NCI-H2029 (cell line): ENCODE data around the gene ANXA2R.
A peak's percentile ranks its signal among the peaks of the same experiment; 100 is the strongest.
"Not testable (repeated sequence)": the region's sequence is repeated elsewhere in the genome, so short reads cannot be mapped to it uniquely, and the experiment has no call there.

ENCODE experiments used
- DNase-seq: peaks from one replicate; lab custom pipeline; 2025; lab: John Stamatoyannopoulos, UW

ANXA2R gene

GRCh38 chr5:43040287-43041098, at the start of gene ANXA2R:
ANXA2R (minus strand) TSS chr5:43040319; CDS start chr5:43040046, 273 bp downstream.
- peak; percentile 97 for DNase-seq

DNA sequence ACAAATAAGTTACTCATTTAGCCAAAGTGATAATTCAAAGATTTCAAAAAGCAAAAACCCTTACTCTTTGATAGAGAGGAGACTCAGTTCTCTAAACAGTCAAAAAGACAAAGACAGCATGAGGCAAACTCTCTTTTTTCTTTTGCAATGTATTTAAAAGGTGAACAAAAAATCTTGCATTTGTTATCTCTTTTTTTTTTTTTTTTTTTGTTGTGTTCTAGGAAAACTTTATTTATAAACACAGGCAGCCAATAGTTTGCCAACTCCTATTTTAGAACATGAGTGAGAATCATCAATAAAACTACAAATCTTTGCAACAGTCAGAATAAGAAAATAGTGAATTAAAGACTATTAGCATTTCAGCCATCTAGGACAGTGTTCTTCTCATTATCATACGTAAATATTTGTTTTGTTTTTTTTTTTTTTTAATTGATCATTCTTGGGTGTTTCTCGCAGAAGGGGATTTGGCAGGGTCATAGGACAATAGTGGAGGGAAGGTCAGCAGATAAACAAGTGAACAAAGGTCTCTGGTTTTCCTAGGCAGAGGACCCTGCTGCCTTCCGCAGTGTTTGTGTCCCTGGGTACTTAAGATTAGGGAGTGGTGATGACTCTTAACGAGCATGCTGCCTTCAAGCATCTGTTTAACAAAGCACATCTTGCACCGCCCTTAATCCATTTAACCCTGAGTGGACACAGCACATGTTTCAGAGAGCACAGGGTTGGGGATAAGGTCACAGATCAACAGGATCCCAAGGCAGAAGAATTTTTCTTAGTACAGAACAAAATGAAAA, 46.2 kb upstream of the ANXA2R start:
- not testable (repeated sequence) for DNase-seq

DNA sequence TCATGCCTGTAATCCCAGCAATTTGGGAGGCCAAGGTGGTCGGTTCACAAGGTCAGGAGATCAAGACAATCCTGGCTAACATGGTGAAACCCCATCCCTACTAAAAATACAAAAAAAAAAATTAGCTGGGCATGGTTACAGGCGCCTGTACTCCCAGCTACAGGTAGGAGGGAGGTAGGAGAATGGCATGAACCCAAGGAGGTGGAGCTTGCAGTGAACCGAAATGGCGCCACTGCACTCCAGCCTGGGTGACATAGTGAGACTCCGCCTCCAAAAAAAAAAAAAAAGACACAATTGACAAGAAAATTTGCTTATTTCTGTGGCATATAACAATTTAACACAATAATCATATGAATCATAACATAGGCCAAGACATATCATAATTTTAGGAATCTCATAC, 45.3 kb upstream of the ANXA2R start:
- DNase-seq = no peak

DNA sequence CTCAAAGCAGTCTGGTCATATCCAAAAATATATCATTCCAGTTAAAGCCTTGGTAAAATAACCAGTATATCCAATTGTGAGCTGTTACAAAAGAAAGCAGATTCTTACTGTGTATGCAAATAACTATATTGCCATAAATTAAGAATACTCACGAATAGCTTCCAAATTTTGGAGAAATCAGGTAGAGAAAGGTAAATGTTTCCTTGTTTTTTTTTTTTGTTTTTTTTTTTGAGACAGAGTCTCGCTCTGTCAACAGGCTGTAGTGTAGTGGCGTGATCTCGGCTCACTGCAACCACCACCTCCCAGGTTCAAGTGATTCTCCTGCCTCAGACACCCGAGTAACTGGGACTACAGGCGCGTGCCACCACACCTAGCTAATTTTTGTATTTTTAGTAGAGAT, 44.3 kb upstream of the ANXA2R start:
- not testable (repeated sequence) for DNase-seq

GRCh38 chr5:43081345-43081744, 41.2 kb upstream of the ANXA2R start:
- DNase-seq = not testable (repeated sequence)

- no peak for DNase-seq
Measured at GRCh38 chr5:43078956-43079355, 38.8 kb upstream of the ANXA2R start.

DNA sequence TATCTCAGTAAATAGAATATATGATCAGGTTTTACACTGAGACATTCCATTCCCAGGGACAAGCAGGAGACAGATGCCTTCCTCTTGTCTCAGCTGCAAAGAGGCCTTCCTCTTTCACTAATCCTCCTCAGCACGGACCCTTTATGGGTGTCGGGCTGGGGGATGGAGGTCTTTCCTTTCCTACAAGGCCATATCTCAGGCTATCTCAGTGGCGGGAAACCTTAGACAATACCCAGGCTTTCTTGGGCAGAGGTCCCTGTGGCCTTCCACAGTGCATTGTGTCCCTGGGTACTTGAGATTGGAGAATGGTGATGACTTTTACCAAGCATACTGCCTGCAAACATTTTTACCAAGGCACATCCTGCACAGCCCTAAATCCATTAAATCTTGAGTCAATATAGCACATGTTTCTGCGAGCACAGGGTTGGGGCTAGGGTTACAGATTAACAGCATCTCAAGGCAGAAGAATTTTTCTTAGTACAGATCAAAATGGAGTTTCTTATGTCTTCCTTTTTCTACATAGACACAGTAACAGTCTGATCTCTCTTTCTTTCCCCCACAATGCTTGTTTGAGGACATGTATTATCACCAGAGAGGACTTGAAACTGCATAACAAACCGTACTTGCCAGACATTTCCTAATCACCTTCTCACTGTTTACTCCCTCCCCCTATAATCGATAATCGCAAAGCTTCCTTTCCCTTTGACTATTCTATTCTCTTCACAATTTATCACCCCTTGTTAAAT, 37.5 kb upstream of the ANXA2R start:
- DNase-seq = not testable (repeated sequence)

DNA sequence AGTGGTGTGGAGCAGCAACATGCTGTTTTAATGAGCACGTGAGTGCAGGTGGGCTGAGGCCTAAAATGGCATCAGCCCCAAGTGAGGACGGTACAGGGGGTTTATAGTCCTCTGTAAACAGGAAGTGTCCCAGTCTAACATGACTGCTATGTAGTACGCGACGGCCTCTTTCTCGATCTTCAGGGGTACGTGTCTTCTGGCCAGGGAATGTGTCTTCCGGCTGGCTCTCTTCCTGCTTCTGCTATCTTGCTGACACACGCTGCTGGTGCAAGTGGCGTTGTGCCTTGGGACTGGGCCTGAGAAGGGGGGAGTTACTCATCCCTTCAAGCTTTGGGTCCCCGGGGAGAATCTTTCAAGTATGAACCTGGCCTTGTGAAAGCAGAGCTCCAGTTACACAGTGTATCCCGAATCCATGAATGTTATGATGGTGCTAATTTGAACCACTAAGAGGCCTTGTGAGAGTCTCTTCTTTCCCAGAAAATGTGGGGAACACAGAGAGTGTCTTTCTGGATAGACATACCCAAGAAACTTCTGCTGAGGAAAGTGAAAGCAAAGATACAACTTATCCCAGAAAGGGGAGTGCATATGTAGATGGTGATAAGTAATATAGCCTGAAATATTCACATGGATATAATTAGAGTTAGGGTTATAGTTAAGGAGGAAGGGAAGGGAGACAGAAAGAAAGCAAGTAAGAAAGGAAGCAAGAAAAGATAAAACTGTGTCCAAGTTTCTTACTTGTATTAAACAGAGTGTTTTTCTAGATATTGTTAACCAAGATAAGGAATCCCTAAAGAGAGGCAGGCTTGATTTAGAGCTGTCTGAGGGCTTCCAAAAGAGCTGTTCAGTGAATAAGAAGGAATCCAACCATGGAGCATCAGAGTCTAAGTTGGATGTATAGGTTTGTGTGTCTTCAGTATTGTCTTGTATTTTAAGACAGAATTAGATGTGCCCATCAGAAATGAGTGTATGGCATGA, 35.5 kb upstream of the ANXA2R start:
- no peak for DNase-seq

DNA sequence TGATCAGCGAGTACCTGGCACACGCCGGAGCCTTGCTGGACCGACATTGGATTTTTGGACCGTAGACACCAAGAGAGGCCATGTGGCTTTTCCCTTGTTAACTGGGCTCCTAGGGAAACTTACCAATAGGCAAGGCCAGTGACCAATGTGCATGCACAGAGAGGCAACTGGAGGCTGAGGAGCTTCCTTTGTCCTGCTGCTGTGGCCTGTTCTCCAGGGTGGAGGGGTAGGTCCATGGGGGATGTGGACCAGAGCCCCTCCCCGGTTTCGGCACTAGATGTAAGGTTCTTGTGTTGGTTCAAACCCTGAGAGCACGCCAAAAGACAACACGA, 34.8 kb upstream of the ANXA2R start:
- DNase-seq = no peak

- peak; percentile 38 for DNase-seq
Measured at GRCh38 chr5:43073597-43074546, 33.8 kb upstream of the ANXA2R start.

DNA sequence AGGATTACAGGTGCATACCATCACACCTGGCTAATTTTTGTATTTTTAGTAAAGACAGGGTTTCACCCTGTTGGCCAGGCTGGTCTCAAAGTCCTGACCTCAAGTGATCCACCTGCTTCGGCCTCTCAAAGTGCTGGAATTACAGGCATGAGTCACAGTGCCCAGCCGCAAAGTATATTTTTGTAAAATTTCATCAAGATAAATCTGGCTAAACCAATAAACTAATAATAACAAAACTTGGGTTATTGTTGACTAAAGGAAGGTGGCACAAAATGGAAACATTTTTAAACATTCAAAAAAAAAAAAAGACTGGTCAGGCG, 29.2 kb upstream of the ANXA2R start:
- DNase-seq = not testable (repeated sequence)

GRCh38 chr5:43068037-43068436, 27.9 kb upstream of the ANXA2R start:
- no peak for DNase-seq

- peak; percentile 82 for DNase-seq
Measured at GRCh38 chr5:43066799-43067741, 27.0 kb upstream of the ANXA2R start.

GRCh38 chr5:43065948-43066798, 26.1 kb upstream of the ANXA2R start:
- peak; percentile 47 for DNase-seq

GRCh38 chr5:43065387-43065947, 25.3 kb upstream of the ANXA2R start:
- peak; percentile 47 for DNase-seq

DNA sequence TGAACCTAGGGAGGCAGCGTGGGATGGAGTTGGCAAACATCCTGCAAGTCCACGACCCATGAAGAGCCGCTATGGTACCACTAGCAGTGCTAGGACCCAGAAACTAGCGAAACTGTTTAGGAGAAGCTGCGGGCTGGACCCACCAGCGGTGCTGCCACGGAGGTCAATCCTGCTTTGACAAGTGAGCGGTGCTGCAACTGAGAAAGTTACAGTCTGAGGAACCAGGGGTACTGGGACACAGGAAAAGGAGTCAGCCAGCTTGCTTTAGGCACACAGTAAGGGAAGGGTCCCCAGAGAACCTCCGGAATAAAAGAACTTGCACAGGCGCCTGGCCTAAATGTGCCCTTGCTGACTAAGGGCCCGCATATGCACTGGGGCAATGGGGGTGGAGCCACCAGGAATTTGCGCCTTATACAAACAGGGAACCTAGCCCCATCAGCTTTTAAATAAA, 23.6 kb upstream of the ANXA2R start:
- DNase-seq = no peak

DNA sequence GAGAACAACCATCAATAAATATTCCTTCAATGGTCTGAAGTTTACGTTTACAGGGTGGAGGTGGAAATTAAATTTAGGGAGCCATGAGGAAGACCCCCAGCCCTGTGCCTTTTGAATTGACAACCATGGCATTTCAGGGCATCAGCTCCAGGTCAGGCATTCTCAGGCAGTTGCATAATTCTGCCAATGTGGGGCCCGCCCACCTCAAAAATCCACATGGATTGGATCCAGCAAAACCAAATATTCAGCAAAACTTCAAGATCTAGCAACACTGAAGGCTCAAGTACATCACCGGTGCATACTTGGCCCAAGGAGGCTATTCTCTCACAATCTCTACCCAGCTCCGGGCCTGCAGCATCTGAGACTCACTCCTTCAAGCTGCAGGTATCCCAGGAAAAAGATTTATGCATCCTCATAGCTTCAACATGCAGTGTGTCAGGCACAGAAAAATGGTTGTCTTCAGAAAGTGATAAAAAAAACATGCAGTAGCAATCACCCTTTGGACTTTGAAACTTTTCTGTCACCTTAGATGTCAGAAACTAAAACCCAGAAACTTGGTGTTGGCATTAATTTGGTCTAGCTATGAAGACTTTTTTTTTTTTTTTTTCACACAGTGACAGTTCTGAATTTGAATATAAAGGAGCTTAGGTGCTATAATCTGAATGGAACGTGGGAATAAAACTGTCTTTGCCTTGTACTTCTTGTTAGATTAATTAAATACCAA, 21.4 kb upstream of the ANXA2R start:
- DNase-seq = no peak
